GM18870 (cell line): ENCODE data around the gene CDK19.

Source experiments
- ATAC-seq: cut with Tn5 transposase; IDR thresholded peaks from one replicate; pipeline ENCODE4 v1.9.1; 2021; ENCODE audit warnings: moderate library complexity; ENCODE audit not compliant: unreplicated experiment

CDK19 gene

DNA sequence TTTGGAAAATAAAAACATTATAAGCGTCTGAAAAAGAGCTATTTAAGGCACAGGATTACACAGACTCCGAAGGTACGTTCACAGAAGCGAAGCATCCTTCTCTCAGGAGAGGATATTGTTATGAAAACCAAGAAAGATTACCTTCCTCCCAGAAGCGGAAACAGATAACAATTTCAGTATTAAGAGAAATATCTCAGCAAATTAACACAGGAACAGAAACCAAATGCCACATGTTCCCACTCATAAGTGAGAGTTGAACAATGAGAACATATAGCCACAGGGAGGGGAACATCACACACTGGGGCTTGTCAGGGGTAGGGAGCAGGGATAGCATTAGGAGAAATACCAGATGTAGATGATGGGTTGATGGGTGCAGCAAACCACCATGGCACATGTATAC is 109.7 kb downstream of the CDK19 start:
- ATAC-seq, result no peak

DNA sequence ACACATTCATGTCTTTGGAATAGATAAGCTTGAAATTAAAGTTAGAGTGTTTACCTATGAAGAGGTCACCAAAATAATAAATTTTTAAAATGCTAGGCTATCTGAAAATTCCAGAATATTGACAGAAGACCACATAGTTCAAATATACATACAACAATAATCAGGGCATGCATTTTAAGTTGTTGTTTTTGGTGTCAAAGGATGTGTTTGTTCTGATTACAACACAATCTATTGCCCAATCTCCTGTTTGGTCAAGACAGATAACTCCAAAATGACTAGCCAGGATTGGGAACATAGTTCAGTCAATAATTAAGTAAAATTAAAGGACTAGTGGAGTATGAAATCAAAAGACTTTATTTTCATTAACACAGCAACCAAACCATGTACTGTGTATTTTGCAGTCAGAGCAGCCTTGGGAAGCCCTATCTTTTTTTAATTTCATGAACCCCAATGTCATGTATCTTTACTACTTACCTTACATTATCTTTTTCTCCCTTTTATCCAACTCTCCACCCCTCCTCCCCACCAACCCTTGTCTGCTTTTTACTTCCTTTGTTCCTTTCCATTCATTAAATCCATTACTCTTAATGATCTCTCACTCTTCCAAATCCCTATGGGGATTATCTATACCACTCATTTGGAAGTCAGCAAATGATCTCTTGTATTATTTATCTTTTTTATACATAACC is 111.2 kb downstream of the CDK19 start:
- ATAC-seq, result no peak

DNA sequence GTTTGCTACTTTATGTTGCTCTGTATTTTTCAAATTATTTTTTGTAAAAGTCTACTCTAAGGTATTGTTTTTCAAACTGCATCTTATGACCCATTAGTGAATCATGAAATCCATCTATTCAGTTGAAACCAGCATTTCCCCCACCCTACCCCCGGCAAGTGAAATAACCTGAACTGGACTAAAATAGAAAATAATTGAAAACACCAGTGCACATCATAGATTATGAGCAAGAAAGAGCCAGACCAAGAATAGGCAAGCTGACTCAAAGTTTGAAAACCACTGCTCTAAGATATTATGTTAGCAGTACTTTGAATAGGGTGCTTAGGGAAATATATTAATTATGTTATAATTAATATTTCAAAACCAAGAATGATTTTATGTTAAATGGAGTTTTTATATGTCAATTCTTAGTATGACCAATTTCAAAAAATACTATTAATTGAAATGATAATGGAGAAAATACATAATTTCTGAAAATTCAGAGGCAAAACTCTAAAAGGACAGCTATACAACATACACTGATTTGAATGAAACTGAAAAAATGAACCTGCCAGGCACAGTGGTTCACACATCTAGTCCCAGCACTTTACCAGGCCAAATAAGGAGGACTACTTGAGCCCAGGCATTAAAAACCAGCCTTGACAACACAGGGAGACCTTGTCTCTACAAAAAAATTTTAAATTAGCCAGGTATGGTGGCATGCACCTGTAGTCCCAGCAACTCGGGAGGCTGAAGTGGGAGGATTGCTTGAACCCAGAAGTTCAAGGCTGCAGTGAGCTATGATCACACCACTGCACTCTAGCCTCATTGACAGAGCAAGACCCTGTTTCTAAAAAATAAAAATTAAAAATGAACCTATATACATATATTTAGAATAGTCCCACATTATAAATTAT is 112.0 kb downstream of the CDK19 start:
- no peak for ATAC-seq

DNA sequence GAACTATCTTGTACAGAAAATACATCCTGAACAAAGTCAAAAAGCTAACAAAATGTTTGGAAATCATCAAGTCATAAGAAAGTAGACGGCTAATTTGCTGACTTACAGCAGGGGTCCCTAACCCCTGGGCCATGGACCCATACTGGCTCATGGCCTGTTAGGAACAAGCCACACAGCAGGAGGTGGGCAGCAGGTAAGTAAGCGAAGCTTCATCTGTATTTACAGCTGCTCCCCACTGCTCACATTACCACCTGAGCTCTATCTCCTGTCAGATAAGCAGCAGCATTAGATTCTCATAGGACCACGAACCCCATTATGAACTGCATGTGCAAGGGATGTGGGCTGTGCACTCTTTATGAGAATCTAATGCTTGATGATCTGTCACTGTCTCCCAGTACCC is 115.5 kb downstream of the CDK19 start:
- ATAC-seq, result no peak

DNA sequence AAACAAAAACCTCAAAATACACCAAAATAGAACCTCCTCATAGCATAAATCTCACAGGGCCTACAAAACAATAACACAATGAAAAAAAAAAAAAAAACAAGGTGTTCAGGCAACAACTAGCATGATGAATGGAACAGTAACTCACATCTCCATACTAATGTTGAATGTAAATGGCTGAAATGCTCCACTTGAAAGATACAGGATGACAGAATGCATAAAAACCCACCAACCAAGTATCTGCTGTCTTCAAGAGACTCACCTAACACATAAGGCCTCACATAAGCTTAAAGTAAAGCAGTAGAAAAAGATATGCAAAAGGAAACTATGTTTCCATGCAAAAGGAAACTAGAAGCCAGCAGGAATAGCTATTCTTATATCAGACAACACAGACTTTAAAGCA is 121.3 kb downstream of the CDK19 start:
- no peak for ATAC-seq

DNA sequence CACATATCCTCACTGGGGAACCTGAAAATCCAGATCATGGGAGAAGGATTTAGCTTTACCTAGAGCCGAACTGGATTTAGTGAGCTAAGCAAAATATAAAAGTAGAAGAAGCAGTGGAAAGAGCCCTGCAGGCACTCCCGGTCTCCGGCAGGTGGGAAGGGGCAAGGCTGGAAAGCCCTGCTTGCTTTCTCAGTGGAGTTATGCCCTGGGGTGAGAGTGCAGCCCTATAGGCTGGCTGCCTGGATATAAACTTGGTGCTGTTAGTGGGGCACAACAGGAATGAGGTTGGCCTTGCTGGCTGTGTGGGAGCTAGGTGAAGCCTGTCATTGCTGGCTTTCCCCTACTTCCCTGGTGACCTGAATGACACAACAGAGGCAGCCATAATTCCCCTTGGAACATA is 122.0 kb downstream of the CDK19 start:
- no peak for ATAC-seq

DNA sequence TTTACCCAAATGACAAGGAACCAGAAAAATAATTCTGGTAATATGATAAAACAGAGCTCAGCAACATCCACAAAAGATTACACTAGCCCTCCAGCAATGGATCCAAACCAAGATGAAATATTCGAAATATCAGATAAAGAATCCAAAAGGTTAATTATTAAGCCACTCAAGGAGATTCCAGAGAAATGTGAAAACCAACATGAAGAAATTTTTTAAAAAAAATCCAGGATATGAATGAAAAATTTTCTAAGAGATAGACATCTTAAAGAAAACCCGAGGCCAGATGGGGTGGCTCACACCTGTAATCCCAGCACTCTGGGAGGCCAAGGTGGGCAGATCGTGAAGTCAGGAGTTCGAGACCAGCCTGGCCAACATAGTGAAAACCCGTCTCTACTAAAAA is 124.4 kb downstream of the CDK19 start:
- ATAC-seq, result no peak

DNA sequence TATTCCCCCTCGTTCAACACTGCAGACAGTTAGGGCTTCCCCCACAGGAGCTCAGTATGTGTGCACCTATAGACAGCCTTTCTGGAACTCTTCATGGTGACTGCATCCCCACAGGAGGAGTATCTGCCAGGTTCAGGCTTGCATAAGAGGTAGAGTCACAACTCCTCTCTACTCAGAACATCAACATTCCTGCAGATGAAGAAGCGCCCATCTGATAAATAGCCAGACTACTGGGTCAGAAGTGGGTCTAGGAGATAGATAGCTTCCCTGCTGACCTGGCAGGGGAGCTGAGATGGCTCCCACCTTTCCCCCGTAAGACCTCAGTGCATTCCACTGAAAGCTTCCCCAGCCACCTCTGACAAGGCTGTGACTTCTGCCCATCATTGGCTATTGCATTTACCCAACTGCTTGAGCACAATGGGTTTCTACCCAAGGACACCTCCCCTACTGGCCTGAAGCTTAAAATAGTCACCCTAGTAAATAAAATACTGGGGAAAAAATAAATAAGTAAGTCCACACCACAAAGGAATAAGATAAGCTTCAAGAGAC is 125.1 kb downstream of the CDK19 start:
- no peak for ATAC-seq

DNA sequence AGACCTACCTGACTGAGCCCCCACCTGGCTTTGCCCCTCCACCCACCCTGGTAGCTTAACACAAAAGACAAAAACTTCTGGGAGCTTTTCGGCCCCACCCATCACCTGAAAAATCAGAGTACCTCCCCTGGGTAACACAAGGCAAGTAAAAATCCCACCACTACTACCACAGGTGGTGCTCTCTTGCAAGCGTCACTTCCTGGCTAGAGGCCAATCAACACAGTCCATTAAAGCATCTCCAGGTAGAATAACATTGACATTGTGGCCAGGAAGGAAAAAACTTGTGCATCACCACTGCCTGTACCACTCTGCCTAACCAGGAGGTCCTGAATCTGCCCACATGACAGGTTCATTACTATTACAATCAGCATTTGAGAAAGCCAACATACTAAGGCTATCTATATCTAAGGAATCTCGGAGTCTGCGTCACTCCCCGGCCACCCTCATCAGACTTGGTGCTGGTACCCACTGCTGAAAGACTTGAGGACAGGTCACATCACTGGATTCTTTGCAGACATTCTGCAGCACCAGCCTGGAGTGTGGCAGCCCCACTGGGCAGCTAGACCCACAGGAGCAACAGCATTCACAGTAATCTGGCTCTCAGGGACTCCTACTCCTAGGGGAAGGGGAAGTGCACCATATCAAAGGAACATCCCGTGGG is 125.9 kb downstream of the CDK19 start:
- ATAC-seq, result no peak

DNA sequence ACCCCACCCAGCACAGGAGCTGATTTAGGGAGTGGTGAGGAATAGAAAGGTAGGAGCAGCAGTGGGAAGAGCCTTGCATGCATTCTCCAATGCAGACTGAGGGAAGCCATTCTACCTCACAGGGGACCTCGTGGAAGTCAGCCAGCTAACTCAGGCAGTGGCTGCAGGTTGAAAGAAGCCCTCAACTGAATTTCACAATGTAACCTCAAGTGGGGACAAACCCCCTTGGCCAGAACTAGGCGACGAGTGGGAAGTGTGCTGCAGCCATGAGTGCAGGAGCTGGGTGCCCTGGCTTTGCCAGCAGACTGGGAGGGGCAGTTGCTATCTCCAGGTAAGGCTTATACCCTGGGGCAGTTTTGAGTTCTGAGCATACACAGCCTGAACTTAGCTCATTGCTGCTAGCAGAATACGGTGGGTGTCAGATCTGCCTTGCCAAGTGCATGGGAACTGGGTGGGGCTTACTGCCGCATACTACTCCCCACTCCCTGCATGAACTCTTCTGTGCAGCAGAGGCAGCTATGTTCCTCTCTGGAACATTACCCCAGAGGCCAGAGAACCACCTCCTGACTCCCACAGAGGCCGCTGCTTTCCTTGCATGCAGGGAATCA is 126.5 kb downstream of the CDK19 start:
- ATAC-seq, result no peak

DNA sequence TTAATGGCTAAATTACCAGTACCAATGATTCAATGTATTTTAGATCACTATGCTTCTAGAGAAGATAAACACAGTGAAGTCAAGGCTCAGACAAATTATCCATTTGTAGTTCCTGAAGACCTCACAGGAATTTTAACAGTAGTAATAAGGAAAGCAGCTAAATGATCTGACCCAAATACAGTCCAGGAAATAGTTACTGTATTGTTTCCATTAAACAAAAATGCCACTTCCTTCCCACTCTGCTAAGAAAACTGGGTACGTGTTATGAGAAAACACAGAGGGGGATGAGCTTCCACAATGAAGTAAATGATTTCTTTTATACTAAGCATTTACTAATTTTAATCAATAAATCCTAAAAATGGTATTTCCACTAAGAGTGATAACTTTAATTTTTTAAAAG is 127.9 kb downstream of the CDK19 start:
- ATAC-seq, result no peak

DNA sequence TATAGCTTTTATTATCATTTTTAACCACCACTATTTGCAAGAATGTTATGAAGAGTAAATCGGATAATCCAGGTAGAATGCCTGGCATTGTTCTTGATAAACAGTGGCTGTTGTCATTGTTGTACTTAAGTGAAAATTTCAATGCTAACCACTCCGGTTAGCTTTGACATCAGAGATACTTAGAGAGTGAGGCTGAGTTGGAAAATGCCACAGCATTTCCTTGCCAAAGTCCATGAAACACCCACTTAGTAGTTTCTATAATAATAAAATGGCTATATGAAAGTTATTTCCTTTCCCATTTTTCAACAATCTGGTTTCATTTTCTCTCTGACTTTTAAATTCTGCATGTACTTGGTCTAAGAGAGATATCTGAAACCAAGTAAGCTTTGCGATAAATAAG is 132.0 kb downstream of the CDK19 start:
- ATAC-seq, result no peak

DNA sequence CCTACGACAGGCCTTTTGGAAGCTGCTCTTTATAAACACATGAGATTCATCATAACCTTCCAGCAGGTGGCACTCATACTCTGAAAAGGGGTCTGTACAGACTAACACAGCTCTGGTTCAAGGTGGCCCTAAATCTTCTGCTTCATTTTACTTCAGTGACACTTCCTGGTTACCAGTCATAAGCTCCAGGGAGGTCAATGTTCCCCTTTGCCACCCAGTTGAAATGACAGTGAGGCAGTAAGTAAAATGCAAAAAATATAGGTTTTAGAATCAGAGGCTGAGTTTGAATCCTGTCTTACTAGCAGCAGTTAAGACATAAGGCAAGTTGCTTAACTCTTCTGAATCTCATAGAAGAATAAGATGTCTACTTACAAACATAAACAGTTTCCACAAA is 132.8 kb downstream of the CDK19 start:
- ATAC-seq, result peak; percentile 93

DNA sequence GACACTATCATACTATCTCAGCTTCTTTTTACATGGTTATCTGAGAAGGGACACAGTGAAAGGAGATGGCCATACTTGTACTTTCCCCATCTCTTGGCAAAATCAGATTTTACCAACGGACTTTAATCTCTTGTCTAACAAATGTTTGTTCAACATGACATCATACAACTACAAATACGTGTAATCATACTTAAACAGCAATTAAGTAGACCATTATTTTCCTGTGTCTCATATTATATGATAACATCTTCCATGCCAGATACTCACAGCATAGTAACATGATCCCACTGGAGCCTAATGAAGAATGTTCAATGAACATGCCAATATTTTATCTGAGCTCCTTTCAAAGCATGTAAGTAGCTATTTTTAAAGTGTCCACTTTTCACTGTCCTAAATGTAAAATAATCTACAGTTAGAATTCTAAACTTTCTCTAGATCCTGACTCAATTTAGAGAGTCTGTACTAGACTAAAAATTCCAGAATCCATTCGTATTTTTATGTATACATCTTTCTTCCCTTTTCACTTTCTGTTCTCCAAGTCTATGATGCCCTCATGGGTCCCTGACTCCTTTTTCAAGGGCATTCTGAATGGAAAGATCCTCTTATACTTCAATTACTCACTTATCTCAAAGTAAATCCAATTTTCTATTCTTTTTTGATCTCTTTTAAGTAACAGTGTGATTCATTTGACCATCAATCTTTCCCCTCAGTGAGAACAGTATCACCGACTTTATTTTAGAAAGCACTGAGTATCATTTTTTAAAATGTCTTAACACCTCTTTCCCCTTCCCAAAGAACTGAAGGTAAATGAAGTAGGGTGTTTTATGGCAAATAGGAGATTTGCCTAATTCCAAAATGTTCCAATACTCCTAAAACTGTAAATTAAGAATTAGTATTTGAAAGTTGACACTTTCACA is 133.5 kb downstream of the CDK19 start:
- no peak for ATAC-seq

DNA sequence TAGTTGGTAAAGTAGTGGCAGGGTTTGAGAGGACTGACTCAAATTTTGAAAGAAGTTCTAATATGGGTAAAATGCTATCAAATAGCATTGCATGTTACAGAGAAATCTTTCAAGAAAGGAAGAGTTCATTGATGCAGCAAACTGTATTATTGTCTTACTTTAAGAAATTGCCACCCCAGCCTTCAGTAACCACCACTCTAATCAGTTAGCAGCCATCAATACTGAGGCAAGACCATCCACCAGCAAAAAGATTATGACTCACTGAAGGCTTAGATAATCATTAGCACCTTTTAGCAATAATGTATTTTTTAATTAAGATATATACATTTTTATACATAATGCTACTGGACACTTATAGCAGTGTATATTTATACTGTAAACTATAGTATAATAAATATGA is 138.9 kb downstream of the CDK19 start:
- ATAC-seq, result no peak

DNA sequence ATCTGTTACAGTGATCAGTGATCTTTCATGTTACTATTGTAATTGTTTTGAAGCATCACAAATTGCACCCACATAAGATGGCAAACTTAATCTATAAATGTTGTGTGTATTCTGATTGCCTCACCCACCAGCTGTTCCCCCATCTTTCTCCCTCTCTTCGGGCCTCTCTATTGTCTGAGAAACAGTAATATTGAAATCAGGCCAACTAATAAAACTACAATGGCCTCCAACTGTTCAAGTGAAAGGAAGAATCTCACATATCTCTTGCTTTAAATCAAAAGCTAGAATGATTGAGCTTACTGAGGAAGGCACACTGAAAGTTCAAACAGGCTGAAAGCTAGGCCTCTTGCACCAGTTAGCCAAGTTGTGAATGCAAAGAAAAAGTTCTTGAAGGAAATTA is 141.2 kb downstream of the CDK19 start:
- ATAC-seq, result no peak

DNA sequence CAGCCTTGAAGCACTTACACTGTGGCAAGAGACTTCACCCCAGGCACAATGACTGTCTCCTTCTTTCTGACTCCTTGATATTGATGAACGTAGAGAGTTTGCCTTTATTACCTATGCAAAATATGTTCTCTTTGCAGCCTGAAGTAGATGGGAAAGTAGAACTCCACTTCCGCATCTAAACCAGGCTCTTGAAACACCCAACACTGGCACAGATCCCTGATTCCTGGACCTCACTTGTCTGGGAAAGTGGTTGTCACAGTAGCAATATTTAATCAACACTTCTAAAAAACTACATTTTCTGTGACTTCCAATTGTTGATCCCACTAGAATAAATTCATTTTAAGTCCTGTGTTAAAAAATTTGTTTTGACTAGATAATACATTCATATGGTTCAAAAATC is 143.1 kb downstream of the CDK19 start:
- ATAC-seq, result no peak

DNA sequence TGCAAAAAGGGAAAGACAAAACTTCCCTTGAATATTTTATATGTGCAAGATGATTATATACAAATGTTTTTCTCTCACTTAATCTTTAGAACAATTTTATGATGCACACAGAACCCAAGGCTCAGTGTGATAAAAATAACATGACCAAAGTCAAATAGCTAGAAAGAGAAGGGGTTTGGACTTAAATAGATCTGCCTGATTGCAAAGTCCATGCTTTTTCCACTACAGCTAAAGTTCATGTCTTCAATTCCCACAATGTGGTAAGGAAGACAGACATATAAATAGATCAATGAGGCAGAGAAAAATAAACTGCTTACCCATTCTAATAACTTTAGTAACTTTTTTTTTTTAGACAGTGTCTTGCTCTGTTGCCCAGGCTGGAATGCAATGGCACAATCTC is 143.8 kb downstream of the CDK19 start:
- no peak for ATAC-seq

DNA sequence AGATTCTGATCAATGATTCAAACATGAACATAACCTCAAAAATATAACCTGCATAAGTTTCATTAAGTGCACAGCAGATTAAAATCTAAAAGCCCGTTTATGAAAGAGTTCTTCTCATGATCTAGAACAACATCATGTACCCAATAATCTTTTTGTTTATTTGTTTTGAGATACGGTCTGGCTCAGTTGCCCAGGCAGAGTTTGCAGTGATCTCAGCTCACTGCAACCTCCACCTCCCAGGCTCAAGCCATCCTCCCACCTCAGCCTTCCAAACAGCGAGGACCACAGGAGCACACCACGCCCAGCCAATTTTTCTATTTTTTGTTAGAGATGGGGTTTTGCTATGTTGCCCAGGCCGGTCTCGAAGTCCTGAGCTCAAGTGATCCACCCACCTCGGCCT is 149.7 kb downstream of the CDK19 start:
- ATAC-seq, result no peak

DNA sequence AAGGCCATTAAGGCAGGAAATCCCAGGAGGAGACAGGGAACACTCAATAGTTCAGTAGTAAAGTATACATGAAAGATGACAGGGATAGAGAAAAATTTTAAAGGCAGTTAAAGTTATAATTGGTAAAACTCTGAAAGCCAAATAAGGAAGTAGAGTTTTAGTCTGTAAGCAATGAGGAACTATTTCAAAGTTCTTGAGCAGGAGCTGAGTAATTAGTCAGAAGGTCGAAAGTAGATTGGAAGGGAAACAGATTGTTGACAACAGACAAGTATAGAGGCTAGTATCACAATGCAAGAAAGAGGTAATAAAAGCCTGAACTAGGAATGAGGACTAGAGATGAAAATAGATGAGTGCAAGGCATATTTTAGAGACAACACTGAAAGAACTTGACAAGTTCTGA is 150.3 kb downstream of the CDK19 start:
- no peak for ATAC-seq
